GM19463 (cell line): ENCODE results near the gene TENM4.

Experiments used
- ATAC-seq: cut with Tn5 transposase; IDR thresholded peaks from one replicate; pipeline ENCODE4 v1.9.1; 2021; ENCODE audit warnings: mild to moderate bottlenecking, moderate library complexity; ENCODE audit not compliant: unreplicated experiment

TENM4 gene

GRCh38 chr11:78878631-78879030 lies 562.2 kb downstream of the TENM4 start:
- ATAC-seq: no peak

- ATAC-seq: no peak
These were observed 564.2 kb downstream of the TENM4 start for GRCh38 chr11:78876676-78877075.

- no peak for ATAC-seq
These were observed 570.2 kb downstream of the TENM4 start for GRCh38 chr11:78870655-78871054.

- ATAC-seq: no peak
These were observed 571.5 kb downstream of the TENM4 start for GRCh38 chr11:78869293-78869692.

GRCh38 chr11:78868563-78868962 lies 572.3 kb downstream of the TENM4 start:
- ATAC-seq: no peak

DNA sequence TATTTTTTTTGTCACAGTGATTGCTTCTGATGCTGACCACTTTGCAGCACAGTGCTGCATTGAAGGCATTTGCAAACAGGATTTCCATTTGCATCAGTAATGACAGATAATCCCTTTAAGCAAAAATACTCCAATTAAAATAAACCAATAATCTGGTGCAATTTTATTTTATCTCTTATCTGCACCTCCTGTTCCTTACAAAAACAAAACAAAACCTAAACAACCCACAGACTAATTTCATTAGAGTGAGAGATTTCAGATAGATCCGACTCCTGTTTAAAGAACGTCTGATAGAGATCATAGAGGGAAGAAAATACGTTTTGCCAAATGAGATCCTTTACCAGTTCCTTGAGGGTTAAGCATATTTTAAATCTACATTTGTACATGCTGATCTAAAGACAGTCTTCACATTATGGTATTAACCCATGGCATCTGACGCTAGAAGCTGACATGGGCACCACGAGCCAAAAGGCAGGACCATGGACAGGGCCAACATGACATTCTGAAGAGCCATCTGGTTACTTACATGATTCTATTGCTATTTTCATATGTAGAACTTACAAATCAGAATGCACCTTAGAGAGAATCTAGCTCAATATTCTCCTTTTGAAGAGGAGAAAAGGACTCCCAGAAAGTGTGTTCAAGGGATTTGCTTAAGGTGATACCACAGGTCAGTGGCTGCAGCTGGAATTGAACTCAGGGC lies 580.0 kb downstream of the TENM4 start:
- no peak for ATAC-seq

DNA sequence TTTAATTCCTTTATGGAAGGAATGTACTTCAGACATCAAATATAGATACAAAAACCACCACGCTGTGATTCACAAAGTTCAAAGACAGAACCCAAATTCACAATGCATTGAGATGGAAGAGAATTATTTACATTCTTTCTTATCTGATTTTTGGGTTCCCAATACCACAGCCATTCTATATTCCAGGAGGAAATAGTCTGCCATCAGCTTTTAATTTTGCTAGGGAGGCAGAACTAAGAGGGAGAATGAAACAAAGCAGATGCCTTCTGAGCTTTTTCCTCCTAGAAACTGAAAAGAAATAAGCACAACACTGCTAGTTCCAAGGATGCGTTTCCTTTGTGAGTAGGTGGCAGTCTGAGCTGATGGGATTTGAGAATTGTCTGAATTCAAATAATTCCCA lies 583.1 kb downstream of the TENM4 start:
- ATAC-seq: no peak

- no peak for ATAC-seq
These were observed 584.6 kb downstream of the TENM4 start for GRCh38 chr11:78856211-78856610.

GRCh38 chr11:78855116-78855515 lies 585.7 kb downstream of the TENM4 start:
- no peak for ATAC-seq

DNA sequence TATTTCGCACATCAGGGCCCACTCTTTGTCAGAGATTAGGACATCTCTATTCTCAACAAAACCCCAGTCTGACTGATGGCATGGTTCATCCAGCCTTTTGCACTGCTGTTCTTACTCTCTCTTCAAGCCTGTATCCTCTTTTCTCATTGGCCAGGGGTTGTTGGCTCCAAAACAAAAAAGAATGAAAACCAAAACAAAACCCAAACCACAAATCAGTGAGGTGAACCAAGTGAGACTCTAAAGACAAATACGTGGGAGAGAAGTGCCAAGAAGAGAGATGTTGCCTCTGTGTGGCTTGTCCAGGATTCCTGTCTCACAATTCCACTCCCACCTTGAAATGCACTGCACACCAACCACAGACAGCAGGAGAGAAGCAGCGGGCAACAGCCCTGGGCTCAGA lies 587.3 kb downstream of the TENM4 start:
- no peak for ATAC-seq

DNA sequence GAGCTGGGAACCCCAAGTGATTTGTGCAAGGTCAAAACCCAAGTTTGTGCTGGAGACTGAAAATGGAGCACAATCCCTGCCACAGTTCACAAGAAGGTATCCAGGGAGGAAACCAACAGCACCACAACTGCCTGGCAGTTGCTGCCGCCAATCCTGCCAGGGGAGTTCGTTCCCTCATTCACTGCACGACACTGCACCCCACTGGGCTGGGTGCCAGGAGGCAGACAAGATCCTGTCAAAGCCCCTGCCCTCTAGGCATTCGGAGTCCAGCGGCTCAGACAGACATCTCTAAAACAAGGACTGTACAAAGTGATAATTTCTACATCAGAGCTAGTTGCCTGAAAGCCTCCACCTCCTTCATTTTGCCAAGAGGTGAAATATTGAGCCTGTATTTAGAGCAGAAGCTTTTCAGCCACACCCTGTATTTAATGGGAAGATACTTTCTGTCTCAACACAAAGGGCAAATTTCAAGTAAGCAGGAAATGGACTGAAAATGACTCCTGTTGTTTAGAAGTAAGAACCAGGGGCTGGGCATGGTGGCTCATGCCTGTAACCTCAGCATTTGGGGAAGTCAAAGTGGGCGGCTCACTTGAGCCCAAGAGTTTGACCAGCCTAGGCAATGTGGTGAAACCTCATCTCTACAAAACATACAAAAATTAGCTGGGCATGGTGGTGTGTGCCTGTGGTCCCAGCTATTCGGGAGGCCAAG lies 588.8 kb downstream of the TENM4 start:
- ATAC-seq: no peak

DNA sequence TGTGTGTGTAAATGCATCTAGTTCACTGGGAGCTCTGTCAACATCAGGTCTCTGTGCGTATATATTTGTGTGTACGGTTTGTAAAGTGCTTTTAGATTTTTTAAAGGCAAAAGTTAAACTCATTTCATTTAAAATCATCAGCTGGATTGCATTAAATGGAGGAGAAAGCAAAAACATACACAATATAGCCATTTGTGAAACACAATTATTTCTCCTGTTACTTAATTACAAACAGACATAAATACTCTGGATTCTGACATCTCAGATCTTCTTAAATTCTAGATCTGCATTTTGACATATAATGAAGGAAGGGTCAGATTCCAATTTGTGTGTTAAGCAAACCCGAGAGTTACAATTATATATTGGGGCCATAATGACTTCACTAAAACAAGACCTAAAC lies 590.8 kb downstream of the TENM4 start:
- no peak for ATAC-seq

DNA sequence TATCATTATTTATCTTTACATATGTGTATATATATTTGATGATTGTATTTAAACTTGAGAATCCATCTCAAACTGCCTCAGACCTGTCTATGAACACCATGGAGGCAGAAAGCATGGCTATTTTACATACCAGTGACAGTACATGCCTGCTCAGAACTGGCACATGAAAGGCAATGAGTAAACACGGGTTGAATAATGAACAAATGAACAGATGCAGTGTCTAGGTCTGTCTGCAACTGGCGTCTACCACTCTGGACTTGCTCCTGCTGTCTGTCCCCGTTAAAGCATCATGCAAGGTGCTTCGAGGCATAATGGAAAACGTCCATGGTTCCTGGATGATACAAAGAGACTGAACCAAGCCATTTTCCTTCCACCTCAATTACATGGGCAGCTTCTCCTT lies 594.6 kb downstream of the TENM4 start:
- no peak for ATAC-seq

DNA sequence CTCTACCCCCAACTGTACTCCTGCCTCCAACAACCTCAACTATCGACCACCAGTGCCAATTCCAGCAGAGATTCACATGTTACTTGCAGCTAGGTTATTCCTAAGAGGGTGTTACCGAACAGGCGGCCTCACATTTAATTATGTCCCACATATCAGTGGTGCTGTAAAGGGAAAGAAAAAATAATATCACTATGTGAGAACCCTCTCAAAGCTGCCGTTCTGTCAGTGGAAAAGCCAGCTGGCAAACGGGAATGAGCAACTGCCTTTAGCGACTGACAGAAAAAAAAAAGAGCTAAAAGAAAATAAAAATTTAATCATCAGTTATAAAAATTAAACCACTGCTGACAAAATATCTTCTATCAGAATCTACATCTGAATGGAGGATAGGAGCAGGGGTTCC lies 595.3 kb downstream of the TENM4 start:
- ATAC-seq: no peak

GRCh38 chr11:78841456-78842060 lies 599.3 kb downstream of the TENM4 start:
- no peak for ATAC-seq

GRCh38 chr11:78840623-78841022 lies 600.2 kb downstream of the TENM4 start:
- no peak for ATAC-seq

GRCh38 chr11:78840200-78840599 lies 600.6 kb downstream of the TENM4 start:
- no peak for ATAC-seq

- no peak for ATAC-seq
These were observed 602.4 kb downstream of the TENM4 start for GRCh38 chr11:78838417-78838816.

DNA sequence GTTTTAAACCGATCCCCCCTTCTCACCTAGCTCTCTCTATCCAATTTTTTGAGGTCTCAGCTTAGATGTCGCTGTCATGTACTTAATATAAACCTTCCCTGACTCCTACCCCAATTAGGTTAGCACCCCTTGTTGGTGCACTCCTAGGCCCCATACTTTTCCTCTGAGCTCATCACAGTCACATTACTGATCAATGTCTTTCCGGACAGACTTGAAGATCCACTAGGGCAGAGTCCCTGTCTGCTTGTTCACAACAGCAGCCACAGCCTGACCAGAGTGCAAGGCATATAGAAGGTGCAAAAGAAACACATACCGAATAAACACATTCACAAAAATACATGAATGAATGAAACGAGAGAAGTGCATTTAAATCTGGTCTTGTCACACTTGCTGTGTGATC lies 605.2 kb downstream of the TENM4 start:
- ATAC-seq: no peak

GRCh38 chr11:78834886-78835285 lies 605.9 kb downstream of the TENM4 start:
- no peak for ATAC-seq

DNA sequence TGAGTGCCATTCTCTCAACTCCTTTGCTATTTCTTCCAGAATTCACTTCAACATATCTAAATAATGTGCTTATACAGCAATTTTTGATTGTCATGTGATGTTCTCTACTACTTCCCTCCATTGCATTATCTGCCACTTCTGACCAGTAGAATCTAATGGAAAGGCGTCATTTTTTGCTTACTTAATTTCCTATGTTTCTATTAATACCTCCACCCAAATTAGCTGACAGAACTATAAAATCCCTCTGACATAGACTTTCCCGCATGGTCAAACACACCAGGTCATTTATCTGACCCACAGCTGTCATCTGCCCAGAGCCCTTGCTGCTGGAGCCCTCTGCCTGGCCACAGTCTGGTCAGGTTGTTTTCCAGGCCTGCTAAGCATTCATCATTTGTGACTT lies 607.6 kb downstream of the TENM4 start:
- no peak for ATAC-seq

- ATAC-seq: no peak
These were observed 608.4 kb downstream of the TENM4 start for GRCh38 chr11:78832226-78832947.
